Measurements from ENCODE around the gene NAV1. TPM values are rescaled to one million over a fixed set of nuclear protein-coding genes. Genes with fewer than 3 reads are reported as not detected.

NAV1 gene
- total and polyA plus RNA-seq, 4 donors, result 1.1 to 2.0 (median 1.3) TPM

DNA sequence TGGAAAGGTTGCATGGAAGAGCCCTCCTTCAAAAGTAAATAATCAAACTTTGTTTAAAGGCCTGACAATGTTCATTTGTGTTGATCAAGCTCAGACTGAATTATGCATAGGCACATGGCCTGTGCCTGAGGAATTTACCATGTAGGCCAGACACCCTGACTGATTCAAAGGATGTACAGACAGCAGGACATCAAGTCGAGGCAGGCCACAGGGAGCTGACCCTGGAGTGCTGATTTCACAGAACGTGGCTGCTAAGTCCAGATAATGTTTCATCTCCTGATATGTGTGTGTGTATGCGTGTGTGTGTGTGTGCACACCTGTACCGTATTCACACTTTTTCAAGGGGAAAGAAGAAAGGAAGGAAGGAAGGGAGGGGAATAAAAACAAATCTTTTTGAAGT, 34.1 kb downstream of the NAV1 start (continued):
- no peak for TF ChIP-seq YY1 (IDR thresholded peaks at IDR 0.05)
- TF ChIP-seq SP1 (IDR thresholded peaks at IDR 0.05), result no peak
- TF ChIP-seq GABPA (IDR thresholded peaks at IDR 0.05 in 1 of 2, conservative IDR thresholded peaks at IDR 0.05 in 1 of 2), result no peak
- no peak for TF ChIP-seq JUND (IDR thresholded peaks at IDR 0.05)

DNA sequence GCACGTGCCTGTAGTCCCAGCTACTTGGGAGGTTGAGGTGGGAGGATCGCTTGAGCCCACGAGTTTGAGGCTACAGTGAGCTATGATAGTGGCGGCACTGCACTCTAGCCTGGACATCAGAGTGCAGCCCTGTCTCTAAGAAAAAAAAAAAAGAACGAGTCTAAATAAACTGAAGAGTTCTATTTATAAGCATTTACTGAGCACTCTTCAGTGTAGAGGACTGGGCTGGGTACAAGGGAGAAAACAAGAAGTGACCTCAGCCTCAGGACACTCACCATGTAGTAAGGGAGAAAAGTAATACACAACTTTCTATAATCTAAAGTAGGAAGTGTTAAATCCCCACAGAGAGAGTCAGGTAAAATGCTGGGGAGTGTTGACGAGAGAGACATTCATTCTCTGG, 35.0 kb downstream of the NAV1 start:
- WGBS, result 81% methylated on average over 6 of the region's 6 CpGs
- H3K9ac ChIP-seq (ENCODE audit: low read depth in 1 of 2, low read length in 2 of 2), result no peak overlapping the region
- DNase-seq (ENCODE audit: low spot score), result no peak
- no peaks in the 10 kb centered on the region for H3K9me3 ChIP-seq (ENCODE audit: control insufficient read depth in 4 of 4, low read length in 3 of 4)
- H3K4me1 ChIP-seq (ENCODE audit: control insufficient read depth in 4 of 4, insufficient read depth in 4 of 4, low read length in 3 of 4), result no peaks in the 10 kb centered on the region
- TF ChIP-seq, protein P1, sequence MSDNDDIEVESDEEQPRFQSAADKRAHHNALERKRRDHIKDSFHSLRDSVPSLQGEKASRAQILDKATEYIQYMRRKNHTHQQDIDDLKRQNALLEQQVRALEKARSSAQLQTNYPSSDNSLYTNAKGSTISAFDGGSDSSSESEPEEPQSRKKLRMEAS (IDR thresholded peaks at IDR 0.05), result no peak
- TF ChIP-seq RAD21 (IDR thresholded peaks at IDR 0.05) (no peak), YY1 (IDR thresholded peaks at IDR 0.05) (no peak), SP1 (IDR thresholded peaks at IDR 0.05) (no peak), FOXA1 (IDR thresholded peaks at IDR 0.05) (no peak), RXRA (IDR thresholded peaks at IDR 0.05) (no peak), TAF1 (conservative IDR thresholded peaks at IDR 0.05) (no peak), NR2F2 (IDR thresholded peaks at IDR 0.05) (no peak), JUND (IDR thresholded peaks at IDR 0.05) (no peak), GABPA (IDR thresholded peaks at IDR 0.05 in 1 of 2, conservative IDR thresholded peaks at IDR 0.05 in 1 of 2) (no peak), EGR1 (IDR thresholded peaks at IDR 0.05; ENCODE audit: low read depth in 2 of 2) (no peak), HNF4G (IDR thresholded peaks at IDR 0.05) (no peak), FOXA2 (IDR thresholded peaks at IDR 0.05) (no peak), HNF4A (conservative IDR thresholded peaks at IDR 0.05) (no peak)
- TF ChIP-seq, protein P2, sequence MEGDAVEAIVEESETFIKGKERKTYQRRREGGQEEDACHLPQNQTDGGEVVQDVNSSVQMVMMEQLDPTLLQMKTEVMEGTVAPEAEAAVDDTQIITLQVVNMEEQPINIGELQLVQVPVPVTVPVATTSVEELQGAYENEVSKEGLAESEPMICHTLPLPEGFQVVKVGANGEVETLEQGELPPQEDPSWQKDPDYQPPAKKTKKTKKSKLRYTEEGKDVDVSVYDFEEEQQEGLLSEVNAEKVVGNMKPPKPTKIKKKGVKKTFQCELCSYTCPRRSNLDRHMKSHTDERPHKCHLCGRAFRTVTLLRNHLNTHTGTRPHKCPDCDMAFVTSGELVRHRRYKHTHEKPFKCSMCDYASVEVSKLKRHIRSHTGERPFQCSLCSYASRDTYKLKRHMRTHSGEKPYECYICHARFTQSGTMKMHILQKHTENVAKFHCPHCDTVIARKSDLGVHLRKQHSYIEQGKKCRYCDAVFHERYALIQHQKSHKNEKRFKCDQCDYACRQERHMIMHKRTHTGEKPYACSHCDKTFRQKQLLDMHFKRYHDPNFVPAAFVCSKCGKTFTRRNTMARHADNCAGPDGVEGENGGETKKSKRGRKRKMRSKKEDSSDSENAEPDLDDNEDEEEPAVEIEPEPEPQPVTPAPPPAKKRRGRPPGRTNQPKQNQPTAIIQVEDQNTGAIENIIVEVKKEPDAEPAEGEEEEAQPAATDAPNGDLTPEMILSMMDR (IDR thresholded peaks at IDR 0.05; ENCODE audit: low read depth, low read length, missing input control), result no peak
- TF ChIP-seq, protein P3, sequence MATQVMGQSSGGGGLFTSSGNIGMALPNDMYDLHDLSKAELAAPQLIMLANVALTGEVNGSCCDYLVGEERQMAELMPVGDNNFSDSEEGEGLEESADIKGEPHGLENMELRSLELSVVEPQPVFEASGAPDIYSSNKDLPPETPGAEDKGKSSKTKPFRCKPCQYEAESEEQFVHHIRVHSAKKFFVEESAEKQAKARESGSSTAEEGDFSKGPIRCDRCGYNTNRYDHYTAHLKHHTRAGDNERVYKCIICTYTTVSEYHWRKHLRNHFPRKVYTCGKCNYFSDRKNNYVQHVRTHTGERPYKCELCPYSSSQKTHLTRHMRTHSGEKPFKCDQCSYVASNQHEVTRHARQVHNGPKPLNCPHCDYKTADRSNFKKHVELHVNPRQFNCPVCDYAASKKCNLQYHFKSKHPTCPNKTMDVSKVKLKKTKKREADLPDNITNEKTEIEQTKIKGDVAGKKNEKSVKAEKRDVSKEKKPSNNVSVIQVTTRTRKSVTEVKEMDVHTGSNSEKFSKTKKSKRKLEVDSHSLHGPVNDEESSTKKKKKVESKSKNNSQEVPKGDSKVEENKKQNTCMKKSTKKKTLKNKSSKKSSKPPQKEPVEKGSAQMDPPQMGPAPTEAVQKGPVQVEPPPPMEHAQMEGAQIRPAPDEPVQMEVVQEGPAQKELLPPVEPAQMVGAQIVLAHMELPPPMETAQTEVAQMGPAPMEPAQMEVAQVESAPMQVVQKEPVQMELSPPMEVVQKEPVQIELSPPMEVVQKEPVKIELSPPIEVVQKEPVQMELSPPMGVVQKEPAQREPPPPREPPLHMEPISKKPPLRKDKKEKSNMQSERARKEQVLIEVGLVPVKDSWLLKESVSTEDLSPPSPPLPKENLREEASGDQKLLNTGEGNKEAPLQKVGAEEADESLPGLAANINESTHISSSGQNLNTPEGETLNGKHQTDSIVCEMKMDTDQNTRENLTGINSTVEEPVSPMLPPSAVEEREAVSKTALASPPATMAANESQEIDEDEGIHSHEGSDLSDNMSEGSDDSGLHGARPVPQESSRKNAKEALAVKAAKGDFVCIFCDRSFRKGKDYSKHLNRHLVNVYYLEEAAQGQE (IDR thresholded peaks at IDR 0.05), result no peak
- TF ChIP-seq, protein P4, sequence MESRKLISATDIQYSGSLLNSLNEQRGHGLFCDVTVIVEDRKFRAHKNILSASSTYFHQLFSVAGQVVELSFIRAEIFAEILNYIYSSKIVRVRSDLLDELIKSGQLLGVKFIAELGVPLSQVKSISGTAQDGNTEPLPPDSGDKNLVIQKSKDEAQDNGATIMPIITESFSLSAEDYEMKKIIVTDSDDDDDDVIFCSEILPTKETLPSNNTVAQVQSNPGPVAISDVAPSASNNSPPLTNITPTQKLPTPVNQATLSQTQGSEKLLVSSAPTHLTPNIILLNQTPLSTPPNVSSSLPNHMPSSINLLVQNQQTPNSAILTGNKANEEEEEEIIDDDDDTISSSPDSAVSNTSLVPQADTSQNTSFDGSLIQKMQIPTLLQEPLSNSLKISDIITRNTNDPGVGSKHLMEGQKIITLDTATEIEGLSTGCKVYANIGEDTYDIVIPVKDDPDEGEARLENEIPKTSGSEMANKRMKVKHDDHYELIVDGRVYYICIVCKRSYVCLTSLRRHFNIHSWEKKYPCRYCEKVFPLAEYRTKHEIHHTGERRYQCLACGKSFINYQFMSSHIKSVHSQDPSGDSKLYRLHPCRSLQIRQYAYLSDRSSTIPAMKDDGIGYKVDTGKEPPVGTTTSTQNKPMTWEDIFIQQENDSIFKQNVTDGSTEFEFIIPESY (IDR thresholded peaks at IDR 0.05), result no peak
- no peak overlapping the region for H3K4me3 ChIP-seq (ENCODE audit: low read depth in 1 of 3, low read length in 3 of 3)
- no peak overlapping the region for H3K27ac ChIP-seq (ENCODE audit: low read depth in 1 of 2, low read length in 2 of 2)
- no peaks in the 10 kb centered on the region for H3K27me3 ChIP-seq (ENCODE audit: control insufficient read depth in 4 of 4, insufficient read depth in 4 of 4, low read length in 3 of 4)
- peaks cover 0 to 2% (median 0%) of the 10 kb centered on the region in 4 donors for H3K36me3 ChIP-seq (ENCODE audit: control insufficient read depth in 4 of 4, insufficient read depth in 3 of 4, low read depth in 1 of 4, low read length in 3 of 4)
